ENCODE measurements around the gene HYOU1.
"Not testable (repeated sequence)": the region's sequence is repeated elsewhere in the genome, so short reads cannot be mapped to it uniquely, and the experiment has no call there.

The HYOU1 gene

DNA sequence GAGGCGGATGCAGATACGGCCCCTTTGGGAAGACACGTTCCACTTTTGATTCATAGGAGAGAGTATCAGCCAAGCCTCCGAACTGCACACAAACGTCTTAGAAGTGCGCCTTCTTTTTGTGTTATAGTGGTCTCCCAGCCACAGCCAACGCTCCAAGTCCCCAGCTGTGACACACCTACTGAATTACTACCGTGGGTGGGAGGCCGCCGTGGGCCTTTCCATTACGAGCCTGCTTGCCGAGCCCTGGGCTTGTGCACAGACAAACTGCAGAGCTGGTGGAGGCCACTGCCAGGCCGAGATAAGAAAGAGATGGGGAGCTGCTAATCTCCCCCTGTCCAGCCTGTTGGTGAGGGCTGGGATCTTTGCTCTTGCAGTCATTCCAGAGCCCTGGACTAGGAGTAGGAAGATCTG, 28.4 kb upstream of the HYOU1 start:
- peak in 3 of 56 donors; percentile 23 to 53 (median 34) for DNase-seq

DNA sequence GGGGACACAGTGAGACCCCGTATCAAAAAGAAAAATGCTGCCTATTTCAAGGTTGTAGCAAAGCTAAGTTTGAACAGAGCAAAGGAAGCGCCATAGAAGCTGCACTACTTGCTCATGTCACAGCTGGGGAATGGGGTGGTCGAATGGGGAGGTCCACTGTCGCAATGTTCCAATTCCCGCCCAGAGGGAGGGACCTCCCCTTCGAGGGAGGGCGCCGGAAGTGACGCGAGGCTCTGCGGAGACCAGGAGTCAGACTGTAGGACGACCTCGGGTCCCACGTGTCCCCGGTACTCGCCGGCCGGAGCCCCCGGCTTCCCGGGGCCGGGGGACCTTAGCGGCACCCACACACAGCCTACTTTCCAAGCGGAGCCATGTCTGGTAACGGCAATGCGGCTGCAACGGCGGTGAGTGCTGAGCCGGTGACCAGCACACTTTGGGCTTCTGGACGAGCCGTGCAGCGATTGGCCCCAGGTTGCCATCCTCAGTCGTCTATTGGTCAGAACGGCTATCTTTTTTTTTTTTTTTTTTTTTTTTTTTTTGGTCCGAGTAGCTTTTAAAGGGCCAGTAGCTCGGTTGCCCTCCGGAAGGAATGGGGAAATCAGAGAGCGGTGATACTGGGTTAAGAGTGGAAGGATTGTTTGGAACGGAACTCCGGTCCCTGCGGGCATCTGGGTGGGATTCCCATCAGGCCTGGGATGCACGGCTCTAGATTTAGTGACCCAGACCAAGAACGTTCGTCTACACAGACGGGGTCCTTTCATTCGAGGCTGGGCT, 27.8 kb upstream of the HYOU1 start, which contains the start of gene HMBS:
TSS of gene HMBS (plus strand) at position 219 of the 774 bp plus-strand sequence. CDS start at position 372, 153 bp downstream.
- DNase-seq, result peak; percentile 65 to 98 (median 92)

DNA sequence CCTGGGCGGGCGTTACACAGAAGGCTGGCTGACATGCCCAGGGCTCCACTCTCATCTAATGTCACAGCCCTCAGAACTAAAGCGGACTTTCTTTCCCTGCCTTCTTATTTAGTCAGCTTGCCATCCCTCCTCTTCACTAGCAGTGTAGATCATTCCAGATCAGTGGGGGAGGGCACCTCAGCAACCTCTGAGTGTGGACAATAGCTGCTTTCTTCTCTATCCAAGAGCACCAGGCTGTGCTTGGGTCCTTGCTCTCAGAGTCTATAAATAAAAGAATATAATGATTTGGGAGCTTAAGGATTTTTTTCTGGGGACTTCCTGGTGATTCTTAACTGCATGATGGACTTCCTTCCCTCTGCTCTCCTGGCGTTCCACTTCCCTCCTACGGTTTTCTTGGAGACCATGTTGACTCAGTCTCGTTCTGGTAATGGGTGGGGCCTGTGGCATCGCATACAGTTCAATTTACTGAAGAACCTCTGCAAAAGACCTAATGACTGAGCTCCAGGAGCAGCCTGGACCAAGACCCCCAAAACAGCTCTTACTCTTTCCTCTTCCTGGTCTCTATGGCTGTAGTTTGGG, 24.8 kb upstream of the HYOU1 start:
- peak in 37 of 56 donors; percentile 10 to 82 (median 37) for DNase-seq

DNA sequence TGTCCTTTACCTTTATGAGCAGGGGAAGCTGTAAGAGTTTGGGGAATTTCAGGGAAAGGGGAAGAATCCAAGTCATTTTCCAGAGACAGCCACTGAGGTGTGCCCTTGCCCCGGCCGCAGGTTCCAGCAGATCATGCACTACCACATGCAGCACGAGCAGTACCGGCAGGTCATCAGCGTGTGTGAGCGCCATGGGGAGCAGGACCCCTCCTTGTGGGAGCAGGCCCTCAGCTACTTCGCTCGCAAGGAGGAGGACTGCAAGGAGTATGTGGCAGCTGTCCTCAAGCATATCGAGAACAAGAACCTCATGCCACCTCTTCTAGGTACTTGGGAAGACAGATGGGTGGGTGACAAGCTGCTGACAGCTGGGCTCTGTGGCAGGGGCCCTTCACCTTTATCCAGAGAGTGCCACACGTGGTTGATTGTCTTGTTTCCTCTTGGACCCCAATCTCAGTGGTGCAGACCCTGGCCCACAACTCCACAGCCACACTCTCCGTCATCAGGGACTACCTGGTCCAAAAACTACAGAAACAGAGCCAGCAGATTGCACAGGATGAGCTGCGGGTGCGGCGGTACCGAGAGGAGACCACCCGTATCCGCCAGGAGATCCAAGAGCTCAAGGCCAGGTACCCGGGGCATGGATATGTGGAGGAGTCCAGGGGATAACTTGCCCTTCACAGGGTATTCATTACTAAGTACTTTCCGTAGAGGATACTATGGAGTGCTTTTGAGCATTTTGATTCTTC, 21.8 kb upstream of the HYOU1 start:
- no peak for DNase-seq

DNA sequence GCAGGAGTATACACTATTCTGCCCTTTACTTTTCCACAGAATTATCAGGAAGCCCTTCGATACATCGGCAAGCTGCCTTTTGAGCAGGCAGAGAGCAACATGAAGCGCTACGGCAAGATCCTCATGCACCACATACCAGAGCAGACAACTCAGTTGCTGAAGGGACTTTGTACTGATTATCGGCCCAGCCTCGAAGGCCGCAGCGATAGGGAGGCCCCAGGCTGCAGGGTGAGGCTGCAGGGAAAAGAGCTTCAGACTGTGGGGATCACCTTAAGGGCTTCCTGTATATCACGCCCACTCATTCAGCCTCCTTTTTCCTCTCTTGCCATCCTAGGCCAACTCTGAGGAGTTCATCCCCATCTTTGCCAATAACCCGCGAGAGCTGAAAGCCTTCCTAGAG, 20.8 kb upstream of the HYOU1 start:
- no peak for DNase-seq

- peak; percentile 80 to 97 (median 92) for DNase-seq
Measured at GRCh38 chr11:119067371-119068222, 10.6 kb upstream of the HYOU1 start, which contains the start of gene VPS11. Gene VPS11, plus strand, starts transcription at chr11:119067818. Its CDS starts 6 bp downstream, at chr11:119067824.

GRCh38 chr11:119065369-119065768, 8.4 kb upstream of the HYOU1 start:
- DNase-seq, result peak in 1 of 56 donors; percentile 3

GRCh38 chr11:119062779-119063178, 5.8 kb upstream of the HYOU1 start:
- DNase-seq, result no peak

- DNase-seq, result no peak
Measured at GRCh38 chr11:119061256-119061655, 4.3 kb upstream of the HYOU1 start.

DNA sequence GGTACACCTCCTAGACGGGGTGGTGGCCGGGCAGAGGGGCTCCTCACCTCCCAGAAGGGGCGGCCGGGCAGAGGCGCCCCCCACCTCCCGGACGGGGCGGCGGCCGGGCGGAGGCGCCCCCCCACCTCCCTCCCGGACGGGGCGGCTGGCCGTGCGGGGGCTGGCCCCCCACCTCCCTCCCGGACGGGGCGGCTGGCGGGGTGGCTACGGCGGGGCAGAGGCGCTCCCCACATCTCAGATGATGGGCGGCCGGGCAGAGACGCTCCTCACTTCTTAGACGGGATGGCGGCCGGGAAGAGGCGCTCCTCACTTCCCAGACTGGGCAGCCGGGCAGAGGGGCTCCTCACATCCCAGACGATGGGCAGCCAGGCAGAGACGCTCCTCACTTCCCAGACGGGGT, 2.1 kb upstream of the HYOU1 start:
- not testable (repeated sequence) for DNase-seq

- peak in 12 of 56 donors; percentile 15 to 61 (median 38) for DNase-seq
Measured at GRCh38 chr11:119056421-119056999, 495 bp downstream of the HYOU1 start.

- DNase-seq, result peak in 1 of 56 donors; percentile 7
Measured at GRCh38 chr11:119055901-119056300, 1.1 kb downstream of the HYOU1 start.

GRCh38 chr11:119054418-119054817, 2.6 kb downstream of the HYOU1 start:
- DNase-seq, result no peak

- no peak for DNase-seq
Measured at GRCh38 chr11:119052163-119052814, 4.7 kb downstream of the HYOU1 start.

DNA sequence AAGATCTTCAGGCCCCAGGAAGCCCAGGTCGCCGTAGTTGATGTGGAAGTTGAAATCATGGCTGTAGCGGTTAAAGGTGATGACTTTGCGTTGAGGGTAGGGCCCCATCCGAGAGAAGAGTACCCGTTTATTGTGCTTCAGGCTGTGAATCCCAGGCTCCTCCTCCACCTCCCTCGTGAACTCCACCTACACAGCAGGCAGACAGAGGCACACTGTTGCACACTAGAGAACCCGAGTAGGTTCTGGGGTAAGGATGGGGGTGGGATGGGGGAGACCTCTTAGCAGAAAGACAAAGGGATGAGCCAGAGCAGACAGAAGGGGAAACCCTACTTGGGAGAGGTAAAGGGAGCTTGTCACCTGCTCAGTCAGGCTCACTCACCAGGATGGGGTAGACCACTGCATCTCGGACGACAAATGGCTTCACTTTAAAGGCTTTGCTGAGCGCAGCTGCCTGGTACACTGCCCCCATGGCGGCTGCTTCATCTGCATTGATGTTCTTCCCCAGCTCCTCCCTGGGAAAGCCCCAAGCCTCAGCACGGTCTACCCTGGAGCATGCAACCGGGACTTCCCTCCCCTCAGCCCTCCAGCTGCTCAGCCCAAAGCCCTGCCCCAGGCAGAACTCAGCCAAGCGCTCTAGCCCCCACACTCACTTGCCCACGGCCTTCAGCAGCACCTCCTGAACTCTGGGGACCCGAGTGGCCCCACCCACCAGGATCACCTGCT, 5.4 kb downstream of the HYOU1 start:
- no peak for DNase-seq

DNA sequence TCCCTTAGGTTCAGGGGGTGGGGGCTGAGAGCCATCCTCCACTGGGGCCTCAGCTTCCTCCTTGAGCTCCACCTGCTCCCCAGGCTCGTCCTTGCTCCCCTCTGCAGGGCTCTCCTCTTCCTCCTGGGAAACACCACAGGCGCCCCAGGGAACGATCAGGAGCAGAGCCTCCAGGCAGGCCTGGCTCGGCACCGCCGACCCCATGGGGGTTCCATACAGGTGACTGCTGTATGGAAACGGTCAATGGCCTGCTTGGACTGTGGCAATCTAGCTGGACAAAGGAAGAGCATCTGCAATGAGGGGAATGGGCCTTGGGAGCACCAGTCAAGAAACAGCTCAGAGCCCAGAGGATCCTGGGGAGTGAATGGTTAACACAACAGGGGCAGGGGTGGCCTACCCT, 7.9 kb downstream of the HYOU1 start:
- no peak for DNase-seq

DNA sequence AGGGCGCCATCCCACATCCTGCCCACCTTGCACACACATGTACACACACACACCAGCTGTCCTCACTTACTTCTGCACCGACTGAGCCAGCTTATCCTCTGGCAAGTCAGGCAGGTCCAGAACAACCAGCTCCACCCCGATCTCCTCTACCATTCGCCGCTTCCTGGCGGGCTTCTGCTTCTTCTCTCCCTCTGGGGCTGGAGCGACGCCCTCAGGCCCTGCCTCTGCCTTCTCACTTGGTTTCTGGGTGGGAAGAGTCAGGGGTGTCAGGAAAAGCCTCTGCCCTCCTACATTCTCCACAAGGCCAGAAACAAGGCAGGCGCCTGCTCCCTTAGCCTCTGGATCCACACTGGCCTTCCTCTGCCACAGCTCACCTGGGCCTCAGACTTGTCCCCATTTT, 8.4 kb downstream of the HYOU1 start:
- no peak for DNase-seq

- DNase-seq, result no peak
Measured at GRCh38 chr11:119047205-119047604, 9.8 kb downstream of the HYOU1 start.

GRCh38 chr11:119046489-119046888, 10.5 kb downstream of the HYOU1 start:
- no peak for DNase-seq

Measured in amygdala (tissue), 56 donors.